ENCODE results near the gene ATP1A3.
"Not testable (repeated sequence)": the region's sequence is repeated elsewhere in the genome, so short reads cannot be mapped to it uniquely, and the experiment has no call there.

The ATP1A3 gene

DNA sequence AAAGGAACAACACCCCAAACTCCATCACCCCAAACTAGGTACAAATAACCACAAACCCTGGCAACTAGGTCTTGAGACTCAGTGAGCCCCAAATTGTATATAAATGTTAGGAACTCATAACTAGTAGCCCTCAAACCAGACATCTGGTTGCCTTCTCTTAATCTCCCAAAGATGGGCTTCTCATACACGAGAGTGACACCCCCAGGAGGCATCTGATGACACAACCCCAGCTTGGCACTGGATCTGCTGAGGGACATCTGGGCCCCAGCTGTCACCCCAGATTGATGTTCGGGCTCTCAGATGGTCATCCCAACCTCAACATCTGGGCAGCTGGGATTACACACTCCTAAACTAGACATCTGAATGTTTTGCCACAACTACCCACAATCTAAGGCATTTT is 49.7 kb downstream of the ATP1A3 start:
- no peak for DNase-seq

DNA sequence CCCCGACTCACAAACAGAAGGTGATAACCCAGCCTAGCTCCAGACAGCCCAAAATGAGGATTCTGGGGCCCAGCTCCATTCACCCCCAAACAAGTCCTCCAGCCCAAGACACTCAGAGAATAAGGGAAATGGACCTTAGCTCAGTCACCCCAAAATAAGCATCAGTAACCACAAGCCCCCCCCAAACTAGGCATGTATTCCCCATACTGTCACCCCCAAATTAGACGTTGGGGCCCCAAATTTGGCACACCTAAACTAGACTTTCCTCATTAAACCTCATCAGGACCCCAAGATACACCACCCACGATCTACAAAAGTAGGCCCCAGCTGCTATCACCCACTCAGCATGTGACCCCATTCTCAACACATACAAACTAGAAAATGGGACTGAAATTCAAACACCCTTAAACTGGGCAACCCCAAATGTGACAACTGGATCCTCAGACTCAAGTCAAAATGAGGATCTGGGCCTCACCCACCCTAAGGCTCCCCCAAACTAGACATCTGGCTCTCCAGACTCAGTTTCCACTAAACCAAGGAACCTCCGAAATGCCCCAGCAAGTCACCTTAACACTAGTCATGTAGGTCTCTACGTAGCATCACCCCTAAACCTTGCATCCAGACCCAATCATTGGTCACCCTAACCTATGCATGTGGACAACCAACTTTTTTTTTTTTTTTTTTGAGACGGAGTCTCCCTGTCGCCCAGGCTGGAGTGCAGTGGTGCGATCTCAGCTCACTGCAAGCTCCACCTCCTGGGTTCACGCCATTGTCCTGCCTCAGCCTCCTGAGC is 52.4 kb downstream of the ATP1A3 start:
- DNase-seq = no peak

DNA sequence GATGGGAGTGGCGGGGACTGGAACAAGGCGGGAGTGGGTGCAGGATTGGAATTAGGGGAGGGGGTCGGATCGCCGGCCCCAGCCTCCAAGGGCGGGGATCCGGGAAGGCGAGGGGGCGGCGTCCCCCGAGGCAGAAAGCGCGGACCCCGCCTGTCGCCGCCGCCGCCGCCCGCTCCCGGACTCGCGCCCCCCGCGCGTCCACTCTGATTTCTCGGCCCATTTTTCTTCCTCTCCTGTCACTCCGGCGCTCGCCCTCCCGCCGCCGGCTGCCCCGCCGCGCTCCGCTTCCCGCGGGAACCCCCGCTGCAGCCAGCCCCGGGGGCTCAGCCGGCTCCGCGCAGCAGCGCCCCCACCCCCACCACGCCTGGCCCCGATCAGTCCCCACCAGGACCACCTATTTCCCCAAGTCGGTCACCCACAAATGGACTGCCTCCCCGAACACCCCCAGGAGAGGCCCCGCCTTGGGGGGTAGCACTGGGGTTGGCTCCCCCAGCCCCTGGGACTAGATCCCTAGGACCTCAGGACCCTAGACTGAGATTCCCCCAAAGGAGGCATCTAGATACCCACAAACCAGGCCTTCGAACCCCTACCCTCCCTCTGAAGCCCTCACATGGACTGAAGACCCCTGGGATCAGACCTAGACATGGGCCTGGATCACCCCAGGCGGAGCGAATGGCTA is 53.2 kb downstream of the ATP1A3 start:
- DNase-seq = no peak

- peak; percentile 61 for DNase-seq
These were observed 53.9 kb downstream of the ATP1A3 start for GRCh38 chr19:41939861-41940730.

DNA sequence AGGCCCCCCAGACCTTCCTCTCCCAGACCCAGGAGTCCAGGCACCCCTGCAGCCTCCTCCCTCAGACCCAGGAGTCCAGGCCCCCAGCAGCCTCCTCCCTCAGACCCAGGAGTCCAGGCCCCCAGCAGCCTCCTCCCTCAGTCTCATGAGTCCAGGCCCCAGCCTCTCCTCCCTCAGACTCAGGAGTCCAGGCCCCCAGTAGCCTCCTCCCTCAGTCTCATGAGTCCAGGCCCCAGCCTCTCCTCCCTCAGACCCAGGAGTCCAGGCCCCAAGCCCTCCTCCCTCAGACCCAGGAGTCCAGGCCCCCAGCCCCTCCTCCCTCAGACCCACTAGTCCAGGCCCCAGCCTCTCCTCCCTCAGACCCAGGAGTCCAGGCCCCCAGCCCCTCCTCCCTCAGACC is 54.8 kb downstream of the ATP1A3 start:
- DNase-seq = not testable (repeated sequence)

- no peak for DNase-seq
These were observed 56.2 kb downstream of the ATP1A3 start for GRCh38 chr19:41937525-41938468.

DNA sequence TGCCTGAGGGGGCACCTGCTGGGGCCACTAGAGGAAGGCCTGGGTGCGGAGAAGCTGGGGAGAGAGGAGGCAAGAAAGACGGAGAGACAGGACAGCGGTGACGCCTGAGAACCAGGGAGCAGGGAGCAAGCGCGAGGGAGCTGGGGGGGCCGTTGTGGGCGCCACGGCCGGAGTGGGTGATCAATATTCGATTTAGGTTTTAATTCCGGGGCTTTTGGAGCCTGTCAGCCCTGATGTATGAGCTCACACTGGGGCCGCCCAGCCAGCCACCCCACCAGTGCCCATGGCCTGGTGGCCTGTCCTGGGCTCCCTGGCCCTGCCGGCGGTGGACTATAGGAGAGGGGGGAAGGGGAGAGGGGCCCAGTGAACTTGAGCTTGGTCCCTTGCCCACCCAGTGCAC is 57.1 kb downstream of the ATP1A3 start:
- no peak for DNase-seq

DNA sequence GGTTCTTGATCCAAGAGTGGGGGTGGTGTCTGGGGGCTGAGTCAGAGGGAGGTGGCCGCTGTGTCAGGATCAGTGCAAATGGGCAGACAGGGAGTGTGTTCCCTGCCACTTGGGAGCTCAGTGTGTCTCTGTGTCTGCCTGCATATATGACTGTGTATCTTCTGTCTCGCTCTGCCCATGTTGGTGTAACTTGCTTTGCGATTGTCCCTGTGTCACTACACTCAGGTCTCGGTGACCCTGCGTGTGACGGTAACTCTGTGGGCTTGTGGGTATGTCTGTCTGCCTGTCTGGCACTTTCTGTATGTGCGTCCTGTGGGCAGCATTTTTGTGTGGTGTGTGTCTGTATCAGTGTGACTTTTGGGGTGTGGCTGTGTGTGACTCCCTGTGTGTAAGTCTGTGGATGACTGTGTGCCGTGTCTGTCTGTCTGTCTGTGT is 57.6 kb downstream of the ATP1A3 start:
- DNase-seq = peak; percentile 46

GRCh38 chr19:41935760-41936415 is 58.1 kb downstream of the ATP1A3 start:
- no peak for DNase-seq

GRCh38 chr19:41934849-41935374 is 59.1 kb downstream of the ATP1A3 start:
- DNase-seq = peak; percentile 81

DNA sequence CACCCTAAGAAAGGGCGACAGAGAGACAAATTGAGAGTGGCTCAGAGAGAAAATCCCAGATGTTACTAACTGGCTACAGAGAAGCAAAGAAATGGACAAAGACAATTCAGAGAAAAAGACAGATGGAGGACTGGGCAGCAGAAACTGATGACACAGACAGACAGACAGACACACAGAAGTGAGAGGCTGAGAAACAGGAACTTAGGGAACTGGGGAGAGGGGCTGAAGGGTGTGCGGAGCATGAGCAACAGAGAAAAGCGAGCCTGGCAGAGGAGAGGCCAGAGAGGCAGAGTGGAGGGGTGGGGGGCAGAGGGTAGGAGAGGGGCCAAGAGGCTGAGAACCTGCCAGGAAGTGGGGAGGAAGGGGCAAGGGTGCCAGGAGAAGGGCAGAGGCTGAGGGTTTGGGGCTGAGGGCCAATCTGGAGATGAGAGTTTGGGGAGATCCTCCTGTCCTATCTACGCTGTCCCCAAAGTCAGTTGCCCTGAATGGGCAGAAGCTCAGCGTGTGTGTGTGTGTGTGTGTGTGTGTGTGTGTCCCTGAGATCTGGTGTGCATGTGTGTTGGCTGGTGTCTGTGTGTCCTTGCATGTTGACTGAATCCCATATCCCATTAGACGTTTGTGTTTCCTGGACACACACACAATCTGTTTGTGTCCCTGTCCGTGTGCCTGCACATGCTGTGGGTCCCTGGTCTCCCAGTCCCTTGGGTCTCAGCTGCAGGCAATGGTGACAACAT is 60.2 kb downstream of the ATP1A3 start:
- no peak for DNase-seq

GRCh38 chr19:41932720-41933332 is 61.2 kb downstream of the ATP1A3 start:
- DNase-seq = no peak

GRCh38 chr19:41932259-41932719 is 61.7 kb downstream of the ATP1A3 start:
- no peak for DNase-seq

DNA sequence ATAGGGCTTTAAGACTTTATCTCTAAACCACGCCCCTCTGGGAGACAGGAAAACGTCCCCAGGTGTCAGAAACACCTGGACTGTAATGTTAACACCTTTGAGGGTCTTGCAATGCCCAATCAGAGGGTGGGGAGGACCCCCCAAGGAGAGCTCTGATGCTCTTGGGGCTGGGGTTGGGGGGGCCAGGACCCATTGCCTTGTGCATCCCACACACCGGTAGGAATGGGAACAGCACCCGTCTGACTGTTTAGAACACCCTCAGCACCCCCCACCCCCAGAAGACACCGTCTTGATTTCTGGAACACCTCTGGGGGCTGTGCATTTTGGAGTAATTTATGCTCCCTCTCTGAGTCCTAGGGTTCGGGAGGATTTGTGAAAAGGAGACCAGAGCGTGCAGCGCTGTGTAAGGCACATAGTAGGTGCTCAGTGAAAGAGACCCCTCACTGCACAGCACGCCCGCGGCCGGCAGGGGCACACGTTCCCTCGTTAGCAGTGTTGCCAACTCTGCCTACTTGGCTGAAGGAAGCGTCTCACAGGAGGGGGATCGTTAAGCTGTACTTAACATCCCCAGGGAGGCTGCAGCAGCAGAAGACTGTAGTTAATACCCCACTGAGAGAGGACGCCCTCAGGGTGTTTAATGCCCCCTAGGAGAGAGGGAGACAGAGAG is 63.0 kb downstream of the ATP1A3 start:
- DNase-seq = no peak

GRCh38 chr19:41930322-41930722 is 63.7 kb downstream of the ATP1A3 start:
- DNase-seq = no peak

- no peak for DNase-seq
These were observed 64.4 kb downstream of the ATP1A3 start for GRCh38 chr19:41929536-41930071.

- no peak for DNase-seq
These were observed 65.1 kb downstream of the ATP1A3 start for GRCh38 chr19:41928754-41929535.

- peak; percentile 40 for DNase-seq
These were observed 65.8 kb downstream of the ATP1A3 start, which contains the start of gene ERFL for GRCh38 chr19:41928221-41928683. ERFL (minus strand) TSS chr19:41928449; CDS start chr19:41912919, 15,530 bp downstream.

Data from activated CD4-positive, alpha-beta T cell treated with anti-CD3 and anti-CD28 coated beads for 48 hours (primary cell).